HEK293 (cell line): ENCODE data around the gene SGPL1.
A peak's percentile ranks its signal among the peaks of the same experiment; 100 is the strongest.

Experiments
- CTCF ChIA-PET: fragments of 350-600 bp; formaldehyde crosslinking; extraction: SDS; loops from one replicate; lab custom pipeline; 2021; ENCODE audit warnings: antibody characterized with exemption; lab: Yijun Ruan, JAX
- POLR2A ChIA-PET: fragments of 300-600 bp; formaldehyde crosslinking; extraction: SDS; loops from one replicate; lab custom pipeline; 2020; ENCODE audit warnings: antibody characterized with exemption, inconsistent platforms; lab: Yijun Ruan, JAX
- H3K27ac ChIP-seq: fragments of 200-500 bp; sonication (Bioruptor generic); 2 replicates; pipeline ENCODE4 v1.5.1; 2014; ENCODE audit warnings: low read depth, low read length, control low read depth, inconsistent platforms; ENCODE audit errors: extremely low read depth
- H3K36me3 ChIP-seq, 2 experiments: fragments of 200-500 bp in 1 of 2; sonication (Bioruptor generic) in 1 of 2; 1 replicate in 1 of 2; 2 replicates in 1 of 2; pipeline ENCODE4 v1.5.1; 2014 to 2017; ENCODE audit warnings: inconsistent platforms in 2 of 2, low read length in 2 of 2; ENCODE audit not compliant: control insufficient read depth in 2 of 2, insufficient read depth in 1 of 2
- H3K4me1 ChIP-seq: fragments of 200-500 bp; sonication (Bioruptor generic); 2 replicates; pipeline ENCODE4 v1.5.1; 2014; ENCODE audit warnings: mild to moderate bottlenecking, low read length, inconsistent platforms; ENCODE audit not compliant: control insufficient read depth, insufficient read depth
- H3K4me3 ChIP-seq: 2 replicates; pipeline ENCODE4 v1.5.1; 2011; ENCODE audit warnings: low read depth, mild to moderate bottlenecking, control low read depth, low read length, moderate library complexity
- H3K9me3 ChIP-seq: fragments of 200-500 bp; sonication (Bioruptor generic); 2 replicates; pipeline ENCODE4 v1.5.1; 2014; ENCODE audit warnings: low read depth, low read length, inconsistent platforms; ENCODE audit not compliant: control insufficient read depth, insufficient read depth
- EGR2 ChIP-seq: fragments of 450-650 bp; formaldehyde crosslinking; IDR thresholded peaks from 2 replicates; pipeline ENCODE4 v1.5.1; 2016; ENCODE audit warnings: low read depth, missing biosample characterization, missing genetic modification characterization
- GLIS2 ChIP-seq: fragments of 450-650 bp; formaldehyde crosslinking; IDR thresholded peaks from 2 replicates; pipeline ENCODE4 v1.5.1; 2016; ENCODE audit warnings: missing biosample characterization, missing genetic modification characterization
- MEIS1 ChIP-seq: sonication (generic); formaldehyde crosslinking; IDR thresholded peaks from 2 replicates; pipeline ENCODE4 v1.8.1; 2022; ENCODE audit warnings: missing genetic modification reagents, mild to moderate bottlenecking, borderline replicate concordance
- ZFP37 ChIP-seq: fragments of 450-650 bp; formaldehyde crosslinking; IDR thresholded peaks from 2 replicates; pipeline ENCODE4 v1.5.1; 2016; ENCODE audit warnings: missing biosample characterization, missing genetic modification characterization
- ZNF112 ChIP-seq: fragments of 450-650 bp; formaldehyde crosslinking; IDR thresholded peaks from 2 replicates; pipeline ENCODE4 v1.5.0; 2017; ENCODE audit warnings: missing biosample characterization, missing genetic modification characterization
- ZNF157 ChIP-seq: fragments of 450-650 bp; formaldehyde crosslinking; IDR thresholded peaks from 2 replicates; pipeline ENCODE4 v1.5.1; 2016; ENCODE audit warnings: missing biosample characterization, missing genetic modification characterization
- ZNF175 ChIP-seq: fragments of 450-650 bp; formaldehyde crosslinking; IDR thresholded peaks from 2 replicates; pipeline ENCODE4 v1.5.1; 2016; ENCODE audit warnings: missing biosample characterization, missing genetic modification characterization
- ZNF37A ChIP-seq: fragments of 450-650 bp; IDR thresholded peaks from 2 replicates; pipeline ENCODE4 v1.5.1; 2018; ENCODE audit warnings: missing biosample characterization, missing genetic modification characterization
- ZNF394 ChIP-seq: fragments of 450-650 bp; formaldehyde crosslinking; IDR thresholded peaks from 2 replicates; pipeline ENCODE4 v1.5.1; 2016; ENCODE audit warnings: missing biosample characterization, missing genetic modification characterization, mild to moderate bottlenecking, moderate library complexity, borderline replicate concordance
- ZNF423 ChIP-seq: fragments of 450-650 bp; formaldehyde crosslinking; IDR thresholded peaks from 2 replicates; pipeline ENCODE4 v1.5.1; 2016; ENCODE audit warnings: missing biosample characterization, missing genetic modification characterization
- ZNF473 ChIP-seq: fragments of 450-650 bp; formaldehyde crosslinking; IDR thresholded peaks from 2 replicates; pipeline ENCODE4 v1.5.1; 2017; ENCODE audit warnings: missing biosample characterization, missing genetic modification characterization
- ZNF555 ChIP-seq: fragments of 450-650 bp; formaldehyde crosslinking; conservative IDR thresholded peaks from 2 replicates; pipeline ENCODE4 v1.5.1; 2017; ENCODE audit warnings: missing biosample characterization, mild to moderate bottlenecking, missing genetic modification characterization, inconsistent platforms
- ZNF561 ChIP-seq: fragments of 450-650 bp; IDR thresholded peaks from 2 replicates; pipeline ENCODE4 v1.5.1; 2018; ENCODE audit warnings: missing biosample characterization, missing genetic modification characterization, borderline replicate concordance
- ZNF596 ChIP-seq: fragments of 450-650 bp; IDR thresholded peaks from 2 replicates; pipeline ENCODE4 v1.5.0; 2018; ENCODE audit warnings: missing biosample characterization, mild to moderate bottlenecking, missing genetic modification characterization, moderate library complexity
- ZNF600 ChIP-seq: fragments of 450-650 bp; formaldehyde crosslinking; IDR thresholded peaks from 2 replicates; pipeline ENCODE4 v1.5.1; 2016; ENCODE audit warnings: missing biosample characterization, missing genetic modification characterization
- ZNF654 ChIP-seq: fragments of 450-650 bp; formaldehyde crosslinking; IDR thresholded peaks from 2 replicates; pipeline ENCODE4 v1.5.1; 2016; ENCODE audit warnings: low read depth, missing biosample characterization, missing genetic modification characterization
- ZNF677 ChIP-seq: fragments of 450-650 bp; IDR thresholded peaks from 2 replicates; pipeline ENCODE4 v1.5.0; 2018; ENCODE audit warnings: missing biosample characterization, mild to moderate bottlenecking, missing genetic modification characterization, moderate library complexity
- ZNF76 ChIP-seq: fragments of 450-650 bp; formaldehyde crosslinking; IDR thresholded peaks from 2 replicates; pipeline ENCODE4; 2016; ENCODE audit warnings: low read depth, missing biosample characterization, missing genetic modification characterization, borderline replicate concordance
- TF ChIP-seq, protein P1 (sequence below): fragments of 450-650 bp; formaldehyde crosslinking; IDR thresholded peaks from 2 replicates; pipeline ENCODE4 v1.5.1; 2017; ENCODE audit warnings: missing biosample characterization, missing genetic modification characterization
- TF ChIP-seq, protein P2 (sequence below): fragments of 450-650 bp; formaldehyde crosslinking; IDR thresholded peaks from 2 replicates; pipeline ENCODE4 v1.5.1; 2016; ENCODE audit warnings: missing biosample characterization, missing genetic modification characterization
- TF ChIP-seq, protein P3 (sequence below): fragments of 450-650 bp; formaldehyde crosslinking; IDR thresholded peaks from 2 replicates; pipeline ENCODE4 v1.5.1; 2016; ENCODE audit warnings: missing biosample characterization, missing genetic modification characterization
- TF ChIP-seq, protein P4 (sequence below): fragments of 450-650 bp; formaldehyde crosslinking; IDR thresholded peaks from 2 replicates; pipeline ENCODE4 v1.5.1; 2016; ENCODE audit warnings: missing biosample characterization, missing genetic modification characterization, borderline replicate concordance
- TF ChIP-seq, protein P5 (sequence below): fragments of 450-650 bp; formaldehyde crosslinking; optimal IDR thresholded peaks from 2 replicates; pipeline ENCODE3; 2016; ENCODE audit warnings: missing biosample characterization, mild to moderate bottlenecking, missing genetic modification characterization

The SGPL1 gene

DNA sequence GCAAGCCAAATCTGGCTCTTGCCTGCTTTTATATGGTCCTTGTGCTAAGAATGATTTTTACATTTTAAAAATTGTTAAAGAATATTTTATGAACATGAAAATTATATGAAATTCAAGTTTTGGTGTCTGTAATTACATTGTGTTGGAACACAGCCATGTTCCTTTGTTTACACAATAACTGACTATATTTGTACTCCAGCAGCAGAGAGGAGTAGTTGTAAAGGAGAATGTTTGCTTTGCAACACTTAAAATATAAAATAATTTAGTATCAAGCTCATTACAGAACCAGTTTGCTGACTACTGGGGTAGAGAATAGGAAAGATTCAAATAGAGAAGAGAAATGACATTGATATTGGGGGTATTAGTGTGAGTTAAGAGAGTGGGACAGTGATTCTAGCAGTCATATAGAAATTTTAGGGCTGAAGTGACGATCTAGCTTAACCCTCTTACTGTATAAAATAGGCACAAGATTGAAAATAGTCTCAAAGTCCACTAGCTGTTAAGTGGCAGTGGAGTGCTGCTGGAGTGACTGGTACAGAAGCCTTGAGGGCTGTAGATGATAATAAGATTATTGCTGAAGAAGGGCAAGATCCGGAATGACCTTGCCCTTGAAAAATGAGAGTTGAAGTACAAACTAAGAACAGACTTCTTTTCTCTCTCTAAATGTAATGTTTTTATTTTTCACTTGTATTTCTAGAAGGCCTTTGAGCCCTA, 28.2 kb downstream of the SGPL1 start:
- CTCF ChIA-PET = interaction anchor here (0.6 kb wide), 1 partner anchor 102 kb away, joined by 3 read pairs; no protein-coding TSS in a partner anchor
- Histone ChIP-seq H3K9me3 (no peaks in the 10 kb centered on the region), H3K27ac (no peak overlapping the region), H3K36me3 (peaks cover 0 to 22% of the 10 kb centered on the region in 2 experiments; a peak in 2 of 3 replicates)
- POLR2A ChIA-PET = no interaction called here
- TF ChIP-seq, protein P1, sequence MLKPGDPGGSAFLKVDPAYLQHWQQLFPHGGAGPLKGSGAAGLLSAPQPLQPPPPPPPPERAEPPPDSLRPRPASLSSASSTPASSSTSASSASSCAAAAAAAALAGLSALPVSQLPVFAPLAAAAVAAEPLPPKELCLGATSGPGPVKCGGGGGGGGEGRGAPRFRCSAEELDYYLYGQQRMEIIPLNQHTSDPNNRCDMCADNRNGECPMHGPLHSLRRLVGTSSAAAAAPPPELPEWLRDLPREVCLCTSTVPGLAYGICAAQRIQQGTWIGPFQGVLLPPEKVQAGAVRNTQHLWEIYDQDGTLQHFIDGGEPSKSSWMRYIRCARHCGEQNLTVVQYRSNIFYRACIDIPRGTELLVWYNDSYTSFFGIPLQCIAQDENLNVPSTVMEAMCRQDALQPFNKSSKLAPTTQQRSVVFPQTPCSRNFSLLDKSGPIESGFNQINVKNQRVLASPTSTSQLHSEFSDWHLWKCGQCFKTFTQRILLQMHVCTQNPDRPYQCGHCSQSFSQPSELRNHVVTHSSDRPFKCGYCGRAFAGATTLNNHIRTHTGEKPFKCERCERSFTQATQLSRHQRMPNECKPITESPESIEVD = peak; percentile 42; the same call in 1 of the 2 replicates
- TF ChIP-seq ZFP37 = no peak
- TF ChIP-seq ZNF423 = no peak
- no peak for TF ChIP-seq ZNF175 (tag by site-specific recombination)
- TF ChIP-seq, protein P2, sequence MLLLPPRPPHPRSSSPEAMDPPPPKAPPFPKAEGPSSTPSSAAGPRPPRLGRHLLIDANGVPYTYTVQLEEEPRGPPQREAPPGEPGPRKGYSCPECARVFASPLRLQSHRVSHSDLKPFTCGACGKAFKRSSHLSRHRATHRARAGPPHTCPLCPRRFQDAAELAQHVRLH (tag by site-specific recombination) = no peak
- no peak for TF ChIP-seq ZNF157 (tag by site-specific recombination)
- no peak for TF ChIP-seq ZNF112
- TF ChIP-seq ZNF473 = no peak
- TF ChIP-seq, all 188 proteins: peak for 1
- H3K4me3 ChIP-seq = no peak overlapping the region
- peaks cover 3% of the 10 kb centered on the region; the same call in 1 of the 2 replicates for H3K4me1 ChIP-seq

DNA sequence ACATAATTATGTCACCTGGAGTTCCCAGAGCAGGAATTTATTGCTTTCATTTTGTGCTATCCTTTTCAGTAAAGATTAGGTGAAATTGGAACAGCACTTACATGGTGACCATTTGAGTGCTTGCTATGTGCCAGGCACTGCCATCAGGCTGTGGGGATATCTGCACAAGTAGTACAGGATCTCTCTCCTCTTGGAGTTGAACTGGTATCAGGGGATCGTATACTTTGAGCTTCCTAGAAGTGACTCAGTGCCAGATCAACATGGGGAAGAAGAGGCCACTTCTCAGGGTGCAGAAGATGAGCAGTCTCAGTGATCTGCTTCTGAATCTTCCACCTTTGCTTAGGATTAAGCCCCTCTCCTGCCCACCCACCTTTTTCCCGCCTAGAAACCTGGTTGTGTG, 29.5 kb downstream of the SGPL1 start:
- Histone ChIP-seq H3K27ac (no peak overlapping the region), H3K4me1 (peaks cover 3% of the 10 kb centered on the region; the same call in 1 of the 2 replicates), H3K4me3 (no peak overlapping the region), H3K9me3 (no peaks in the 10 kb centered on the region), H3K36me3 (peaks cover 2 to 24% of the 10 kb centered on the region in 2 experiments; a peak in 2 of 3 replicates)
- ChIA-PET POLR2A (no interaction called here), CTCF (interaction anchor here (0.6 to 0.7 kb wide), 2 partner anchors 34 to 86 kb away, joined by 3 to 6 read pairs; no protein-coding TSS in a partner anchor)
- TF ChIP-seq, protein P3, sequence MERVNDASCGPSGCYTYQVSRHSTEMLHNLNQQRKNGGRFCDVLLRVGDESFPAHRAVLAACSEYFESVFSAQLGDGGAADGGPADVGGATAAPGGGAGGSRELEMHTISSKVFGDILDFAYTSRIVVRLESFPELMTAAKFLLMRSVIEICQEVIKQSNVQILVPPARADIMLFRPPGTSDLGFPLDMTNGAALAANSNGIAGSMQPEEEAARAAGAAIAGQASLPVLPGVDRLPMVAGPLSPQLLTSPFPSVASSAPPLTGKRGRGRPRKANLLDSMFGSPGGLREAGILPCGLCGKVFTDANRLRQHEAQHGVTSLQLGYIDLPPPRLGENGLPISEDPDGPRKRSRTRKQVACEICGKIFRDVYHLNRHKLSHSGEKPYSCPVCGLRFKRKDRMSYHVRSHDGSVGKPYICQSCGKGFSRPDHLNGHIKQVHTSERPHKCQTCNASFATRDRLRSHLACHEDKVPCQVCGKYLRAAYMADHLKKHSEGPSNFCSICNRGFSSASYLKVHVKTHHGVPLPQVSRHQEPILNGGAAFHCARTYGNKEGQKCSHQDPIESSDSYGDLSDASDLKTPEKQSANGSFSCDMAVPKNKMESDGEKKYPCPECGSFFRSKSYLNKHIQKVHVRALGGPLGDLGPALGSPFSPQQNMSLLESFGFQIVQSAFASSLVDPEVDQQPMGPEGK (tag by site-specific recombination) = no peak
- TF ChIP-seq GLIS2 (tag by site-specific recombination) (no peak), ZNF654 (tag by site-specific recombination) (no peak), ZNF677 (tag by site-specific recombination) (no peak), ZNF555 (tag by site-specific recombination) (no peak), ZNF76 (tag by site-specific recombination) (no peak), ZNF600 (tag by site-specific recombination) (no peak), MEIS1 (no peak), ZNF394 (no peak), ZNF561 (tag by site-specific recombination) (no peak), ZNF37A (tag by site-specific recombination) (no peak), EGR2 (no peak), ZNF596 (tag by site-specific recombination) (no peak)
- TF ChIP-seq, protein P4, sequence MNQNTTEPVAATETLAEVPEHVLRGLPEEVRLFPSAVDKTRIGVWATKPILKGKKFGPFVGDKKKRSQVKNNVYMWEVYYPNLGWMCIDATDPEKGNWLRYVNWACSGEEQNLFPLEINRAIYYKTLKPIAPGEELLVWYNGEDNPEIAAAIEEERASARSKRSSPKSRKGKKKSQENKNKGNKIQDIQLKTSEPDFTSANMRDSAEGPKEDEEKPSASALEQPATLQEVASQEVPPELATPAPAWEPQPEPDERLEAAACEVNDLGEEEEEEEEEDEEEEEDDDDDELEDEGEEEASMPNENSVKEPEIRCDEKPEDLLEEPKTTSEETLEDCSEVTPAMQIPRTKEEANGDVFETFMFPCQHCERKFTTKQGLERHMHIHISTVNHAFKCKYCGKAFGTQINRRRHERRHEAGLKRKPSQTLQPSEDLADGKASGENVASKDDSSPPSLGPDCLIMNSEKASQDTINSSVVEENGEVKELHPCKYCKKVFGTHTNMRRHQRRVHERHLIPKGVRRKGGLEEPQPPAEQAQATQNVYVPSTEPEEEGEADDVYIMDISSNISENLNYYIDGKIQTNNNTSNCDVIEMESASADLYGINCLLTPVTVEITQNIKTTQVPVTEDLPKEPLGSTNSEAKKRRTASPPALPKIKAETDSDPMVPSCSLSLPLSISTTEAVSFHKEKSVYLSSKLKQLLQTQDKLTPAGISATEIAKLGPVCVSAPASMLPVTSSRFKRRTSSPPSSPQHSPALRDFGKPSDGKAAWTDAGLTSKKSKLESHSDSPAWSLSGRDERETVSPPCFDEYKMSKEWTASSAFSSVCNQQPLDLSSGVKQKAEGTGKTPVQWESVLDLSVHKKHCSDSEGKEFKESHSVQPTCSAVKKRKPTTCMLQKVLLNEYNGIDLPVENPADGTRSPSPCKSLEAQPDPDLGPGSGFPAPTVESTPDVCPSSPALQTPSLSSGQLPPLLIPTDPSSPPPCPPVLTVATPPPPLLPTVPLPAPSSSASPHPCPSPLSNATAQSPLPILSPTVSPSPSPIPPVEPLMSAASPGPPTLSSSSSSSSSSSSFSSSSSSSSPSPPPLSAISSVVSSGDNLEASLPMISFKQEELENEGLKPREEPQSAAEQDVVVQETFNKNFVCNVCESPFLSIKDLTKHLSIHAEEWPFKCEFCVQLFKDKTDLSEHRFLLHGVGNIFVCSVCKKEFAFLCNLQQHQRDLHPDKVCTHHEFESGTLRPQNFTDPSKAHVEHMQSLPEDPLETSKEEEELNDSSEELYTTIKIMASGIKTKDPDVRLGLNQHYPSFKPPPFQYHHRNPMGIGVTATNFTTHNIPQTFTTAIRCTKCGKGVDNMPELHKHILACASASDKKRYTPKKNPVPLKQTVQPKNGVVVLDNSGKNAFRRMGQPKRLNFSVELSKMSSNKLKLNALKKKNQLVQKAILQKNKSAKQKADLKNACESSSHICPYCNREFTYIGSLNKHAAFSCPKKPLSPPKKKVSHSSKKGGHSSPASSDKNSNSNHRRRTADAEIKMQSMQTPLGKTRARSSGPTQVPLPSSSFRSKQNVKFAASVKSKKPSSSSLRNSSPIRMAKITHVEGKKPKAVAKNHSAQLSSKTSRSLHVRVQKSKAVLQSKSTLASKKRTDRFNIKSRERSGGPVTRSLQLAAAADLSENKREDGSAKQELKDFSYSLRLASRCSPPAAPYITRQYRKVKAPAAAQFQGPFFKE = no peak
- TF ChIP-seq, protein P5, sequence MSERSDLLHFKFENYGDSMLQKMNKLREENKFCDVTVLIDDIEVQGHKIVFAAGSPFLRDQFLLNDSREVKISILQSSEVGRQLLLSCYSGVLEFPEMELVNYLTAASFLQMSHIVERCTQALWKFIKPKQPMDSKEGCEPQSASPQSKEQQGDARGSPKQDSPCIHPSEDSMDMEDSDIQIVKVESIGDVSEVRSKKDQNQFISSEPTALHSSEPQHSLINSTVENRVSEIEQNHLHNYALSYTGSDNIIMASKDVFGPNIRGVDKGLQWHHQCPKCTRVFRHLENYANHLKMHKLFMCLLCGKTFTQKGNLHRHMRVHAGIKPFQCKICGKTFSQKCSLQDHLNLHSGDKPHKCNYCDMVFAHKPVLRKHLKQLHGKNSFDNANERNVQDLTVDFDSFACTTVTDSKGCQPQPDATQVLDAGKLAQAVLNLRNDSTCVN (tag by site-specific recombination) = no peak
